HuH-7.5 (cell line): ENCODE data around the gene S1PR1.
"Not testable (repeated sequence)": the region's sequence is repeated elsewhere in the genome, so short reads cannot be mapped to it uniquely, and the experiment has no call there.

Experiments used
- DNase-seq: peaks from one replicate; pipeline ENCODE4 v3.0.0; 2011; ENCODE audit warnings: low spot score

Gene S1PR1

DNA sequence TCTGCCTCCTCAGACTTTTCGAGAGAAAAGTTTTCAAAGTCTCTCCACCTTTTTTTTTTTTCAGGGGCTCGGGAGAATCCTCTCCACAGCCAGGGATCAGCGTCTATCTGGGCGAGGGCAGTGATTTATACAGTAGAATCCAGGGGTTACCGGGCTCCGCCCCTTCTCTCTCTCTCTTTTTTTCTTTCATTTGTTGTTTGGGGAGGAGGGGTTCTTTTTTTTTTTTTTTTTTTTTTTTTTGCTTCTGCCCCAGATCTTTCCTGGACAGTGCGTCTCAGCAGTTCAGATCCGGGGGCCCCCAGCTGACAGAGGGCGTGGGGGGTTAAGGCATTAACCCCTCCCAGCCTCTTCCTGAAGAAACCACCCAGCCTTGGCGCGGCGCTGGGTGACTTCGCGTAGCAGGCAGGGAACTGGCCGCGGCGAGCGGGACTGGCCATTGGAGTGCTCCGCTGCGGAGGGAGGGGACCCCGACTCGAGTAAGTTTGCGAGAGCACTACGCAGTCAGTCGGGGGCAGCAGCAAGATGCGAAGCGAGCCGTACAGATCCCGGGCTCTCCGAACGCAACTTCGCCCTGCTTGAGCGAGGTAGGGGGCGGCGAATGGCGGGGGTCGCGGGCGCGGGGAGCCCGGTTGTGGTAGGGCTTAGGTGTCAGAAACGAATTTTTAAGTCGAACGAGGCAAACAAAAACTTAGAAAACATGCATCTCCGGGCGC lies at the start of gene S1PR1:
Gene S1PR1, plus strand, starts transcription at position 504 of the 713 bp plus-strand sequence. CDS start 1,966 bp downstream, outside the sequence.
- no peak for DNase-seq

DNA sequence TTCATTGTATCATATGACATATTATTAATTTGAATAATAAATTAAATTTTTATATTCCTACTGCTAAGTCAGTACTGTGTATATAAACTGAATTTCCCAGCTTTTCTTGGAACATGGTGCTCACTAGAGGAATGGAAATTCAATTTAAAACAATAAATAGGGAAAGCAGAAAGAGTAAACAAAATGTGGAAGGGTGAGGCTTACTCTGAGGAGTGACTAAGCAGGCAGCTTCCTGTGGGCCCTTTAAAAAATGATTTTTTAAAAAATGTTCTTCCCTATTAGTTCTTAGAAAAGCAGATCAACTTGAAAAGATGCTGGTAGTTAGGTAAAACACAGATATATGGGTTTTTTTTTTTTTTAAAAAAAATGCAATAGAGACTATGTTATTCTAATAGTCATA lies 49.5 kb upstream of the S1PR1 start:
- no peak for DNase-seq

DNA sequence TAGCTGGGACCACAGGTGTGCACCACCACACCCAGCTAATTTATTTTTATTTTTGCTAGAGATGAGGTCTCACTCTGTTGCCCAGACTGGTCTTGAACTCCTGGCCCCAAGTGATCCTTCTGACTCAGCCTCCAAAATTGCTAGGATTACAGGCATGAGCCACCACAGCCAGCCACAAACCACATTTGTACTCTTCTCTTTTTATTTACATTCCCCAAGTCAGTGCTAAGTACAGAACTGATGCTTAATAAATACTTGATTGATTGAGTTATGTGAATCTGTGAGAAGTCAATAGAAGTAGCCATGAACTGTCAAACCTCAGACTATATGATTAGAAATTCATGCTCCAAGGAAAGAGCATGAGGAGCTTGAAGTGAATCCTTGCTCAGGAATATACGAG lies 48.5 kb upstream of the S1PR1 start:
- DNase-seq: no peak

DNA sequence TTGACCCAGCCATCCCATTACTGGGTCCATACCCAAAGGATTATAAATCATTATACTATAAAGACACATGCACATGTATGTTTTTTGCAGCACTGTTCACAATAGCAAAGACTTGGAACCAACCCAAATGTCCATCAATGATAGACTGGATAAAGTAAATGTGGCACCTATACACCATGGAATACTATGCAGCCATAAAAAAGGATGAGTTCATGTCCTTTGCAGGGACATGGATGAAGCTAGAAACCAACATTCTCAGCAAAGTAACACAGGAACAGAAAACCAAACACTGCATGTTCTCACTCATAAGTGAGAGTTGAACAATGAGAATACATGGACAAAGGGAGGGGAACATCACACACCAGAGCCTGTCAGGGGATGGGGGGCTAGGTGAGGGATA lies 47.9 kb upstream of the S1PR1 start:
- DNase-seq: not testable (repeated sequence)

DNA sequence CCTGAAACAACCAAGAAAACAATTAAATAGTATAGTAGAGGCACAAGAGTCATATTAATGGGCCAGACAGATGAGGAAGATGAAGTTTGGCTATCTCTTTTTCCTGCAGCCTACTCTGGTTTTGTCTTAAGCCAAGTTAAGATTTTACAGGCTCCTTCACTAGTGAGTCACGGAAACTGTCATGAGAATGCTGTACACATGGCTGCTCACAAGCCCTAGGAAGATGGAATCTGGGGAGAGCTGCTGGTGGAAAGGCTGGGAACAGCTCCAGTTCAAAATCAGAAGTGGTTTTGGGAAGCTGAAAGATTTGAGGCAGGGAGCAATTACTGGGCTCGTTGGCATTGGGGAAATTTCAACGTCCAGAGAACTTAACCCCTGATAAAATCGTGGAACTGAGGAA lies 46.4 kb upstream of the S1PR1 start:
- DNase-seq: no peak

DNA sequence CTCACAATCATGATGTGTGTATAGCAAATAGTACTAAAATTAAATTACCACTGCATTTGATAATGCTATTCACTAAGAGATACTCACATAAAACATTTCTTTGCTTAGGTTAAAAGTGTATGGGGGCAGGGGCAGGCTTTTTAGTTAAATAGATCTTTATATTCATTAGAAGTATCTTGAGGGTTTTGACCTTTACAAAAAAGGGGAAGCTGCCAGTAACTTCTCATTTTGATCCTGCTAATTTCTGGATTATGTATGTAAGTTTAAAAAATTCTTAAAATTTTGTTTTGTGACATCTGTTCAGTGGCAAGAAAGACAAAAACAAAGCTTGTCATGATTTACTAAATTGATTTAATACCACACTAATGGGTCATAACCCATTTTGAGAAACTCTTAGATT lies 45.8 kb upstream of the S1PR1 start:
- DNase-seq: no peak

GRCh38 chr1:101193733-101194169 lies 43.1 kb upstream of the S1PR1 start:
- DNase-seq: peak; percentile 15

- DNase-seq: no peak
Measured at GRCh38 chr1:101194746-101195145, 42.1 kb upstream of the S1PR1 start.

DNA sequence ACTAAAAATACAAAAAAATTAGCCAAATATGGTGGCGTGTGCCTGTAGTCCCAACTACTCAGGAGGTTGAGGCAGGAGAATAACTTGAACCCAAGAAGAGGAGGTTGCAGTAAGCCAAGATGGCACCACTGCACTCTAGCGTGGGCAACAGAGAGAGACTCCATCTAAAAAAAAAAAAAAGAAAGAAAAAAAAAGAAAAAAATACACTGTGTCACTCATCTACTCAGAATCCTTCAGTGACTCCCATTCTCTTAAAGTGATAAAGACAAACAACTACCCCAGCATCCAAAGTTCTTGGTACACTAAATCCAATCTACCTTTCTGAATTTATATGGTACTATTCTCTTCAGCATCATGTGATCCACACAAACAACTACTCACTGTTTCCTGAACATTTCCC lies 40.2 kb upstream of the S1PR1 start:
- DNase-seq: no peak

DNA sequence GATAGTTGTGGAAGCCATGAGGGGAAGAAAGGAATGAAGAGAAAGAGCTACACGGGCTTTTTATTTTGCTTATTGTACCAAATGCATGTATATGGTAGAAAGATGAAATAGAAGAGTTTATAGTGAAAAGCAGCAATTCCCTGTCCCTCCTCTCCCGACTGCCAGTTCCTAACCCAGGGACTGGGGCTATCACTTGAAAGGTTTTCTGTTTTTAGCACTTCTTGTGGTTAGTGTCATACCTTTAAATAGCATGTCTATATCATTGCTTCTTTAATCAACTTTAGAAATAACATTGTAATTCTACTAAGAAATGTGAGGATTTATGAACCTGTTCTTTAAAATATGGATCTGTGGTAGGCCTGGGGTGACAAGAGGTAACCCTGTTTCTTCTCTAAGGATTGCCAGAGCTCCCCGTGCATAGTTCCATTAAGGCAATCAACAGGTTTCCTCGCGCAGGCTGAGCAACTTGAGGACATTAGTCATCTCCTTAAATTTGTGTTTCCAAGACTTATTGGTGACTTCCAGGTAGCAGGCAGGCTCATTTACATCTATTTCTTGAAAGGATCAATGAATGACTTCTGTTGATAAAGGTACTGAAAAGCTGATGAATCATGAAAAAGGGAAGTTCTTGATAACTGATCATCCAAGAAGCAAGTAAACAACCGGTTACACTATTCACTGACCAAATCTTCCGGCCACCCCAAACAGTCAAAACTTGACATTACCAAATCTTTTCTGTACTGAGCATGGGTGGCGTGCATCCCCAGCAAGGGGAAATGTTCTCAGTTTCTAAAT lies 37.8 kb upstream of the S1PR1 start:
- DNase-seq: no peak

DNA sequence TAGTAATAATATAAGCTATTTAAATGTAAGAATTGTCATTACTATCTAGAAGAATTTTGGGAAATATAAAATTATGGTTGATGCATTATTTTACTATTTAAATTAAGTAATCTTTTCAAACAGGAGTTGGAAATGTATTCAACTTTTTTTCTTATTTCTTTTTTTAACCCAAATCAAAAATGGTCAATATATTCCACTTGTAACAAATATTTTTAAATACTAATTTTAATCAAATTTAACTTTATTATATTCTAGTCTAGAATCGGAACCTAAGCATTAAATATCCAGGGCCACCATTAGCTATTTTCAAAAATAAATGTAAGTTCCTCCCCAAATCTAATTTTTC lies 37.2 kb upstream of the S1PR1 start:
- DNase-seq: no peak

- DNase-seq: no peak
Measured at GRCh38 chr1:101200513-101200912, 36.3 kb upstream of the S1PR1 start.

DNA sequence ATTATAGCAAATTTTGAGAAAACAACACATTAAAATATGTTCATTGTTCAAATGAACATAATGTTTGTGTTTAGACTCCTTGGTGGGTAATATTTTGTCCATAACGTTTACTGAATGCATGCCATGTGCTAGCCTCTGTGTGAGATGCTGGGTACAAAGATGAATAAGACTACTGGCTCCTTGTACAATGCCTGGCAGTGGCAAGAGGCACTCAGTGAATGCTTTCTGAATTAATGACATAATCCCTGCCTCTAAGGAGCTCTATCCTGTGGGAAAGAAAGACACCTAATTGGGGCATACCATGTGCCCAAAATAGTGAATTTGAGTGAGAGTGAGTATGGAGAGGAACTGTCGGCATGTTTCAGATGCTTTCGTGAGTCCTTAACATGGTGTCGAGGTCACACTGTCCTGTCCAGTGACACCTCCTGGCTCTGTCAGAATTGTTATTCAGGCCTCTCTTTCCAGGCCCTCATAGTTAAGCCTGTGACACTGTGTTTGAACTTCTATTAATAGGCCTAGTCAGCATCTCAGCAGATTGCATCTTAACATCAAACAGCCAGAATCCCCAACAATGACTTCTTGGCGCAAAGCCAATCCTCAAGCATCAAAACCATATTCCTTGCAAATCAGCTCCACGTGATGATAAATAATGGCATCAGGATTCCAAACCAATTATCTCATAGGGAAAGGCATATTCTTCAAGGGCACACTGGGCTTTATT lies 32.8 kb upstream of the S1PR1 start:
- DNase-seq: no peak

- no peak for DNase-seq
Measured at GRCh38 chr1:101205457-101205856, 31.4 kb upstream of the S1PR1 start.

GRCh38 chr1:101206139-101206538 lies 30.7 kb upstream of the S1PR1 start:
- DNase-seq: not testable (repeated sequence)

DNA sequence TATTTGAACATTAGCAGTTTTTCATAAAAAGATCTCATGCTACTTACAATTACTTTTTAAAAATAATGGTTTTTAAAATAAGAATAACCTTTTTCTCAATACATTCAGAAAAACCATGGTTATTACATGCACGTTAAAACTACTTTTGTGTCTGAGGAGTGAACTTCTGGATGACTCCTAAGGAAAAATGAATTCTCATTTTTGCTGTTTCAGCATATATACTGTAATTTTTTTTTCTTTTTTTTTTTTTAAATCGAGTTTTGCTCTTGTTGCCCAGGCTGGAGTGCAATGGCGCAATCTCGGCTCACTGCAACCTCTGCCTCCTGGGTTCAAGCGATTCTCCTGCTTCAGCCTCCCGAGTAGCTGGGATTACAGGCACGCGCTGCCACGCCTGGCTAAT lies 29.5 kb upstream of the S1PR1 start:
- not testable (repeated sequence) for DNase-seq

DNA sequence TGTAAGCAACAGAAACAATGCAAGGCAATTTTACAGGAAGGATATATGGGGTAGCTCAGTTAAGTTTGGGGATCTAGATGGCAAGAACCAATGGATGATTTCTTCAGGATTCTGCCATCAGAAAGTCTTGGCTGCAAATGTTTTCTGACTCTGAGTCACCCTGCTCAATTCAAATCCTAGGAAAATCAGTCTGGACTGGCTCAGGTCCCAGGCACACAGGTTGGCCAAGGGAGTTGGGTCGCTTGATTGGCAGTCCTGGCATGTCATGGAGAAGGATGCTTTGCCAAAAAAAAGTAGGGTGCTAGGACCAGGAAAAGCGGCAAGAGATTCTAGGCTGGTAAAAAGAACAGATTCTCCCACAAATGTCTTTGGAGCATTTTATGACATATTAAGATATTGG lies 28.9 kb upstream of the S1PR1 start:
- no peak for DNase-seq

DNA sequence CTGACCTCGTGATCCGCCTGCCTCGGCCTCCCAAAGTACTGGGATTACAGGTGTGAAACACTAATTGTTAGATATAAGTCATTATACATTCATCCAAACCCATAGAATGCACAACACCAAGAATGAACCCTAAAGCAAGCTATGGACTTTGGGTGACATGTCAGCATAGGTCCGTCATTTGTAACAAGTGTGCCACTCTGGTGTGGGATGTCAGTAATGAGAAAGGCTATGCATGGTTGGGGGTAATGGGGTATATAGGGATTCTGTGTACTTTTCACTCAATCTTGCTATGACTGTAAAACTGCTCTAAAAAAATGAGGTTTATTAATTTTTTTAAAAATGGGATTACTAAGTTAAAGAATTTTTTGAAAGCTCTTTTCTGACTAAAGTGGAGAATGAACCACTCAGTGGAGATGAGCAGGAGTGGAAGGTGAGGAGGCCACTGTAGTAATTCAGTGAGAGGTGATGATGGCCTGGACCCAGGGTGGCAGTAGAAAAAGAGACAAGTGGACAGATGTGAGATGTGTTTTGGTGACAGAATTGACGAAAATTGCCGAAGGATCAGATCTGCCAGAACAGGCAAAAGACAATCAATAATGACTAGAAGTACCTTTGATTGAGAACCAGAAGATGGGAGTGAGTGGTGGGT lies 21.3 kb upstream of the S1PR1 start:
- DNase-seq: no peak

GRCh38 chr1:101216623-101217022 lies 20.2 kb upstream of the S1PR1 start:
- no peak for DNase-seq

DNA sequence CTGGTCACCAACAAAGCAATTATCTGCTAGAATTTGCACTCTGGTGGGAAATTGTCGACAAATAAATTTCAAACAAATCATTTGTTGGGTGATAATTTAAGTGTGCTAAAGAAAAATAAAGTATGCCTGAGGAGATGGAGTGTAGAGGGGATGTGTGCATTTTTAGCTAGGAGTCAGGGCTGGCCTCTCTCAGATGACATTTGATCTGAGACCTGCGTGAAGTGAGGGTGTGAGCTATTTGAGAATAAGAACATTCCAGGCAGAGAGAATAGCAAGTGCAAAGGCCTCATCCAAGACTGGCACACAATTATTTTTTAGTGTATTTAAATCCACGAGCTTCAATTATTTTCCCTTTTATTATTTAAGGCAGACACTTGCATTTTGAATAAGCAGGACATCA lies 19.7 kb upstream of the S1PR1 start:
- DNase-seq: no peak

DNA sequence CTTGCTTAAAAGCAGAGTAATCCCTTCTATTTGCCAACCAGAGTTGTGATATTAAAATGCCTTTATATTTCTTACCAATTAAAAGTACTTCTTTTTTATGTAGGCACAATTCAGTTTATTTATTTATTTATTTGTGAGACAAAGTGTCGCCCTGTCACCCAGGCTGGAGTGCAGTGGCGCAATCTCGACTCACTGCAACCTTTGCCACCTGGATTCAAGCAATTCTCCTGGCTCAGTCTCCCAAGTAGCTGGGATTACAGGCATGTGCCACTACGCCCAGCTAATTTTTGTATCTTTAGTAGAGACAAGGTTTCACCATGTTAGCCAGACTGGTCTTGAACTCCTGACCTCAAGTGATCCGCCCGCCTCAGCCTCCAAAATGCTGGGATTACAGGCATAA lies 17.9 kb upstream of the S1PR1 start:
- not testable (repeated sequence) for DNase-seq
